H1 (cell line): ENCODE results near the gene ANKRD50. TPM values are rescaled to one million over a fixed set of nuclear protein-coding genes. Genes with fewer than 3 reads are reported as not detected.

Experiments
- BCL11A ChIP-seq, 2 experiments: IDR thresholded peaks; one replicate each; pipeline ENCODE4 v1.6.1; 2011; ENCODE audit warnings: low read depth in 2 of 2, low read length in 2 of 2, mild to moderate bottlenecking in 2 of 2
- BRCA1 ChIP-seq: IDR thresholded peaks from 2 replicates; pipeline ENCODE4 v1.6.1; 2012; ENCODE audit warnings: low read depth, low read length, improper control_type of control experiment
- CTBP2 ChIP-seq: IDR thresholded peaks from 2 replicates; pipeline ENCODE4 v1.7.0; 2011; ENCODE audit warnings: borderline replicate concordance, mild to moderate bottlenecking, moderate library complexity, mixed read lengths, low read length; ENCODE audit not compliant: insufficient read depth, insufficient read length
- E2F6 ChIP-seq: IDR thresholded peaks from 2 replicates; pipeline ENCODE4 v1.6.1; 2012; ENCODE audit warnings: inconsistent platforms
- RBBP5 ChIP-seq: IDR thresholded peaks from 2 replicates; pipeline ENCODE4 v1.7.1; 2012; ENCODE audit warnings: low read depth, mild to moderate bottlenecking, inconsistent platforms, low read length, moderate library complexity, borderline replicate concordance
- TBP ChIP-seq: IDR thresholded peaks from 2 replicates; pipeline ENCODE4 v1.6.1; 2011; ENCODE audit warnings: low read depth, low read length, improper control_type of control experiment
- TCF12 ChIP-seq: IDR thresholded peaks from 2 replicates; pipeline ENCODE4 v1.6.1; 2011; ENCODE audit warnings: low read depth, mild to moderate bottlenecking, low read length
- USF2 ChIP-seq: IDR thresholded peaks from 2 replicates; pipeline ENCODE4 v1.6.1; 2011; ENCODE audit warnings: low read length, improper control_type of control experiment
- polyA plus RNA-seq, 7 experiments: library from polyadenylated mRNA; depleted of rRNA in 3 of 7; stranded (reverse) in 5 of 7; unstranded in 2 of 7; fragments of >200 nt in 5 of 7; fragments of 200-250 nt in 2 of 7; gene quantifications; 1 replicate in 5 of 7; 2 replicates in 1 of 7; 4 replicates in 1 of 7; pipeline versions ENCODE4 v1.2.1 to v1.2.3, GENCODE V29; 2011 to 2013; ENCODE audit warnings: missing spikeins in 2 of 7, mixed read lengths in 2 of 7
- total RNA-seq: library from RNA; stranded (reverse); fragmentation: NEBNext Ultra II Directional; extraction: Animal tissue kit (Norgen Biotek cat#: 25700); gene quantifications from 2 replicates; pipeline ENCODE4 v1.2.1, GENCODE V29; 2021
- TF ChIP-seq, protein P1 (sequence below): fragments of 300-600 bp; sonication (generic); IDR thresholded peaks from 2 replicates; pipeline ENCODE4 v1.7.1; 2012; ENCODE audit warnings: low read length, moderate library complexity, mild to moderate bottlenecking, inconsistent platforms; ENCODE audit not compliant: insufficient replicate concordance

Gene ANKRD50
- total and polyA plus RNA-seq, 2 of the 8 experiments (the other 6 are each of a cell fraction or from before 2014, with no cell fraction given) = 8.5 to 25.0 TPM

DNA sequence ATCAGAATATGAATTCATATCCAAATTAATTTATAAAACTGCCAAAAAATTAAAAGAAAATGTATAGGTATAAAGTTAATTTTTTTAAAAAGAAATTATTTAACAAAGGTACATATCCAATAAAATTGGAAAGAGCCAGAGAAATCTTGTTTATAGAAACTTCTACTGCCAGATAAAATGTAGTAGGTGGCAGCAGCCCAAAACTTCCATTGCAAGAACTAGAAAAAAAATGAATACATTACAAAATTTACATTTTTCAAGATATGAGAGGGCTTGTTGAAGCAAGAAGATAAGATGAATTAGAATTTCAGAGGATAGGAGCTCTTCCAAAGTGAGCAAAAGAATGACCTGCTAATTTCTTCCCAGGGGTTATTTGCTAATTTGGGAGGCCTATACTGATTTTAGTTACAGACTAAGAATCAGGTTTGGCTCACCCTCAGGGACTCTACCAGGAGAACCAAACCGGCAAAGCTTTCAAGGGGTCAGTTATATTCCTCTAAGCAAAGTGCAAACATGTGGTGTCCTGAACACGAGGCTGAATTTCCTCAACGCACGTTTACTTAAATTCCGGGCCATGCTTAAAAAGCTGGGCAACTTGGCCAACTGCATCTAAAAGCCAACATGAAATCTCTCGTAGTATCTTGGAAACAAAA, 17.5 kb downstream of the ANKRD50 start (continued):
- TF ChIP-seq, protein P1, sequence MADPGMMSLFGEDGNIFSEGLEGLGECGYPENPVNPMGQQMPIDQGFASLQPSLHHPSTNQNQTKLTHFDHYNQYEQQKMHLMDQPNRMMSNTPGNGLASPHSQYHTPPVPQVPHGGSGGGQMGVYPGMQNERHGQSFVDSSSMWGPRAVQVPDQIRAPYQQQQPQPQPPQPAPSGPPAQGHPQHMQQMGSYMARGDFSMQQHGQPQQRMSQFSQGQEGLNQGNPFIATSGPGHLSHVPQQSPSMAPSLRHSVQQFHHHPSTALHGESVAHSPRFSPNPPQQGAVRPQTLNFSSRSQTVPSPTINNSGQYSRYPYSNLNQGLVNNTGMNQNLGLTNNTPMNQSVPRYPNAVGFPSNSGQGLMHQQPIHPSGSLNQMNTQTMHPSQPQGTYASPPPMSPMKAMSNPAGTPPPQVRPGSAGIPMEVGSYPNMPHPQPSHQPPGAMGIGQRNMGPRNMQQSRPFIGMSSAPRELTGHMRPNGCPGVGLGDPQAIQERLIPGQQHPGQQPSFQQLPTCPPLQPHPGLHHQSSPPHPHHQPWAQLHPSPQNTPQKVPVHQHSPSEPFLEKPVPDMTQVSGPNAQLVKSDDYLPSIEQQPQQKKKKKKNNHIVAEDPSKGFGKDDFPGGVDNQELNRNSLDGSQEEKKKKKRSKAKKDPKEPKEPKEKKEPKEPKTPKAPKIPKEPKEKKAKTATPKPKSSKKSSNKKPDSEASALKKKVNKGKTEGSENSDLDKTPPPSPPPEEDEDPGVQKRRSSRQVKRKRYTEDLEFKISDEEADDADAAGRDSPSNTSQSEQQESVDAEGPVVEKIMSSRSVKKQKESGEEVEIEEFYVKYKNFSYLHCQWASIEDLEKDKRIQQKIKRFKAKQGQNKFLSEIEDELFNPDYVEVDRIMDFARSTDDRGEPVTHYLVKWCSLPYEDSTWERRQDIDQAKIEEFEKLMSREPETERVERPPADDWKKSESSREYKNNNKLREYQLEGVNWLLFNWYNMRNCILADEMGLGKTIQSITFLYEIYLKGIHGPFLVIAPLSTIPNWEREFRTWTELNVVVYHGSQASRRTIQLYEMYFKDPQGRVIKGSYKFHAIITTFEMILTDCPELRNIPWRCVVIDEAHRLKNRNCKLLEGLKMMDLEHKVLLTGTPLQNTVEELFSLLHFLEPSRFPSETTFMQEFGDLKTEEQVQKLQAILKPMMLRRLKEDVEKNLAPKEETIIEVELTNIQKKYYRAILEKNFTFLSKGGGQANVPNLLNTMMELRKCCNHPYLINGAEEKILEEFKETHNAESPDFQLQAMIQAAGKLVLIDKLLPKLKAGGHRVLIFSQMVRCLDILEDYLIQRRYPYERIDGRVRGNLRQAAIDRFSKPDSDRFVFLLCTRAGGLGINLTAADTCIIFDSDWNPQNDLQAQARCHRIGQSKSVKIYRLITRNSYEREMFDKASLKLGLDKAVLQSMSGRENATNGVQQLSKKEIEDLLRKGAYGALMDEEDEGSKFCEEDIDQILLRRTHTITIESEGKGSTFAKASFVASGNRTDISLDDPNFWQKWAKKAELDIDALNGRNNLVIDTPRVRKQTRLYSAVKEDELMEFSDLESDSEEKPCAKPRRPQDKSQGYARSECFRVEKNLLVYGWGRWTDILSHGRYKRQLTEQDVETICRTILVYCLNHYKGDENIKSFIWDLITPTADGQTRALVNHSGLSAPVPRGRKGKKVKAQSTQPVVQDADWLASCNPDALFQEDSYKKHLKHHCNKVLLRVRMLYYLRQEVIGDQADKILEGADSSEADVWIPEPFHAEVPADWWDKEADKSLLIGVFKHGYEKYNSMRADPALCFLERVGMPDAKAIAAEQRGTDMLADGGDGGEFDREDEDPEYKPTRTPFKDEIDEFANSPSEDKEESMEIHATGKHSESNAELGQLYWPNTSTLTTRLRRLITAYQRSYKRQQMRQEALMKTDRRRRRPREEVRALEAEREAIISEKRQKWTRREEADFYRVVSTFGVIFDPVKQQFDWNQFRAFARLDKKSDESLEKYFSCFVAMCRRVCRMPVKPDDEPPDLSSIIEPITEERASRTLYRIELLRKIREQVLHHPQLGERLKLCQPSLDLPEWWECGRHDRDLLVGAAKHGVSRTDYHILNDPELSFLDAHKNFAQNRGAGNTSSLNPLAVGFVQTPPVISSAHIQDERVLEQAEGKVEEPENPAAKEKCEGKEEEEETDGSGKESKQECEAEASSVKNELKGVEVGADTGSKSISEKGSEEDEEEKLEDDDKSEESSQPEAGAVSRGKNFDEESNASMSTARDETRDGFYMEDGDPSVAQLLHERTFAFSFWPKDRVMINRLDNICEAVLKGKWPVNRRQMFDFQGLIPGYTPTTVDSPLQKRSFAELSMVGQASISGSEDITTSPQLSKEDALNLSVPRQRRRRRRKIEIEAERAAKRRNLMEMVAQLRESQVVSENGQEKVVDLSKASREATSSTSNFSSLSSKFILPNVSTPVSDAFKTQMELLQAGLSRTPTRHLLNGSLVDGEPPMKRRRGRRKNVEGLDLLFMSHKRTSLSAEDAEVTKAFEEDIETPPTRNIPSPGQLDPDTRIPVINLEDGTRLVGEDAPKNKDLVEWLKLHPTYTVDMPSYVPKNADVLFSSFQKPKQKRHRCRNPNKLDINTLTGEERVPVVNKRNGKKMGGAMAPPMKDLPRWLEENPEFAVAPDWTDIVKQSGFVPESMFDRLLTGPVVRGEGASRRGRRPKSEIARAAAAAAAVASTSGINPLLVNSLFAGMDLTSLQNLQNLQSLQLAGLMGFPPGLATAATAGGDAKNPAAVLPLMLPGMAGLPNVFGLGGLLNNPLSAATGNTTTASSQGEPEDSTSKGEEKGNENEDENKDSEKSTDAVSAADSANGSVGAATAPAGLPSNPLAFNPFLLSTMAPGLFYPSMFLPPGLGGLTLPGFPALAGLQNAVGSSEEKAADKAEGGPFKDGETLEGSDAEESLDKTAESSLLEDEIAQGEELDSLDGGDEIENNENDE = no peak
- no peak for TF ChIP-seq RBBP5
- TF ChIP-seq USF2 = no peak
- TF ChIP-seq BCL11A (IDR thresholded peaks at IDR 0.05; ENCODE audit: low read depth in 2 of 2, low read length in 2 of 2) = no peak
- TF ChIP-seq BRCA1 = no peak
- TF ChIP-seq CTBP2 = no peak
- TF ChIP-seq TCF12 = no peak
- TF ChIP-seq TBP = no peak
- no peak for TF ChIP-seq E2F6
